HUES48 (cell line): Measurements from ENCODE around the gene NEK4.

Experiments
- H3K27ac ChIP-seq: one replicate; pipeline ENCODE4 v1.7.0; 2013; ENCODE audit warnings: low read depth, low read length, inconsistent platforms
- H3K27me3 ChIP-seq: 2 replicates; pipeline ENCODE4 v1.6.1; 2013; ENCODE audit warnings: mild to moderate bottlenecking, low read length; ENCODE audit not compliant: control insufficient read depth, insufficient read depth
- H3K36me3 ChIP-seq: 2 replicates; pipeline ENCODE4 v1.6.1; 2013; ENCODE audit warnings: low read length; ENCODE audit not compliant: control insufficient read depth, insufficient read depth
- H3K4me1 ChIP-seq: 2 replicates; pipeline ENCODE4 v1.6.1; 2013; ENCODE audit warnings: mild to moderate bottlenecking, low read length; ENCODE audit not compliant: control insufficient read depth, insufficient read depth
- H3K4me3 ChIP-seq: 2 replicates; pipeline ENCODE4 v1.5.1; 2013; ENCODE audit warnings: mild to moderate bottlenecking, low read depth, low read length
- H3K9ac ChIP-seq: 2 replicates; pipeline ENCODE4 v1.6.1; 2013; ENCODE audit warnings: mild to moderate bottlenecking, low read depth, low read length, moderate library complexity
- H3K9me3 ChIP-seq: 2 replicates; pipeline ENCODE4 v1.6.1; 2013; ENCODE audit warnings: low read length; ENCODE audit not compliant: control insufficient read depth, insufficient read depth

Gene NEK4

DNA sequence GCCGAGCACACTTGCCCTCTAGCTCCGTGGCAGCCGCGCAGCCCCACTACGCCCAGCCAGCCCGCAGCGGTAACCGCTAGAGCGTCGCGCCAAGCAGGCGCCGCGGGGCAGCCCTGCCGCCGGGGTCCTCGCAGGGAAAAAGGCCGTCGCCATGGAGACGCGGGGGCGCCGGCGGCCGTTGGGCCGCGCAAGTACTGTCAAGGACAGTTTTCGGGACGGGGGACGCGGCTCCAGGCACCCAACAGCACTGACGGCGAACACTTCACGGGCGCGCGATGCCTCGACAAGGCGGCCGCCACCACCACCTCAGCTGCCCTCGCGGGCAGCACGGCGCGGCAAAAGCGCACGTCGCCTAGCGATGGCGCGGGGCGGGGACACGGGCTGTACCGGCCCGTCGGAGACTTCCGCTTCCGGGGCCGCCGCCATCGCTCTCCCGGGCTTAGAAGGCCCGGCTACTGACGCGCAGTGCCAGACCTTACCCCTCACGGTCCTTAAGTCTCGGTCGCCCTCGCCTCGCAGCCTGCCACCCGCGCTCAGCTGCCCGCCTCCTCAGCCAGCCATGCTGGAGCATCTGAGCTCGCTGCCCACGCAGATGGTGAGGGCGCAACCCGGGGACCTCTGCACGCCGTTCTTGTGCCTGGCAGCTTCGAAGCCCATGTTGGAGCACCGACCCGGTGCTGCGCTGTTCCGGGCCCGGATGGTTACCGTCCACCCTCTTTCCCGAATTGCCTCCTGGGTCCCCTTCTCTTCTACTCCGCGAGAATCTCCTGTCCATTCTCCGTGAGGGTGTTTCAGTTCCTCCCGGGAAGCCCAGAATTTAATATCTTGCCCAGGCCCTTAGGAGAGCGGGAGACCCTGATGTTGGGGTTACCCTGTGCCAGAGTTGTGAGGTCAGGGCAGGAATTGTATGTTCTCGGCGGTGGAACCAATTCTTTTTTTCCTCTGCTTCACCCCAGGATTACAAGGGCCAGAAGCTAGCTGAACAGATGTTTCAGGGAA is 64.8 kb downstream of the NEK4 start, which contains the start of the genes GLT8D1 and SPCS1:
Gene GLT8D1 (minus strand): TSS at position 104 of the 999 bp plus-strand sequence. CDS start 5,331 bp downstream, outside the sequence.
Gene SPCS1 (plus strand): TSS at position 419 of the 999 bp plus-strand sequence. CDS start 141 bp downstream, at position 560.
- peak within 1 kb of the TSS; percentile 89 for H3K27ac ChIP-seq
- peaks cover 7% of the 10 kb centered on the region; the same call in 1 of the 2 replicates for H3K4me1 ChIP-seq
- peak within 1 kb of the TSS; percentile 99 for H3K4me3 ChIP-seq
- H3K27me3 ChIP-seq: no peaks in the 10 kb centered on the region
- no peaks in the 10 kb centered on the region for H3K9me3 ChIP-seq
- peaks cover 30% of the 10 kb centered on the region for H3K36me3 ChIP-seq
- H3K9ac ChIP-seq: peak within 1 kb of the TSS; percentile 89

GRCh38 chr3:52705438-52705687 is 65.4 kb downstream of the NEK4 start:
- H3K9me3 ChIP-seq: no peaks in the 10 kb centered on the region
- peaks cover 7% of the 10 kb centered on the region; the same call in 1 of the 2 replicates for H3K4me1 ChIP-seq
- H3K4me3 ChIP-seq: peak overlapping the region; percentile 99
- H3K36me3 ChIP-seq: peaks cover 24% of the 10 kb centered on the region
- no peaks in the 10 kb centered on the region for H3K27me3 ChIP-seq
- H3K27ac ChIP-seq: peak overlapping the region; percentile 89
- H3K9ac ChIP-seq: peak overlapping the region; percentile 89

- H3K9me3 ChIP-seq: no peaks in the 10 kb centered on the region
- H3K4me1 ChIP-seq: peaks cover 7% of the 10 kb centered on the region; the same call in 1 of the 2 replicates
- H3K36me3 ChIP-seq: peaks cover 26% of the 10 kb centered on the region
- H3K9ac ChIP-seq: peak overlapping the region; percentile 89
- no peaks in the 10 kb centered on the region for H3K27me3 ChIP-seq
- H3K27ac ChIP-seq: peak overlapping the region; percentile 89
- peak overlapping the region; percentile 99 for H3K4me3 ChIP-seq
Observed at GRCh38 chr3:52704611-52705437, 65.9 kb downstream of the NEK4 start.

DNA sequence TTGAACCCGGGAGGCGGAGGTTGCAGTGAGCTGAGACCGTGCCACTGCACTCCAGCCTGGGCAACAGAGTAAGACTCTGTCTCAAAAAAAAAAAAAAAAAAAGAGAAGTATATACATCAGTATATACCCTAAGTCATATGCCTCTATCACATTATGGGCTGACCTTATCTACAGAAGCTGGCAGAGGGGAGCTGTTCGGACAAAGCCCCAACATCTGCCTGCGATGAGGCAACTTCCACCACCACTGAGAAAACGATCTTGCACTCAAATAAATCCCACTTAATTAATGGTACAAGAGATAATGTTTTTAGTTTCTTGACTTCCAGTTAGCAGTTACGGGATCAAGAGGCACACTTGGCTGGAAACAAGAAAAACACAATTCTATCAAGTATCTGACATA is 67.4 kb downstream of the NEK4 start:
- no peaks in the 10 kb centered on the region for H3K27me3 ChIP-seq
- H3K9me3 ChIP-seq: no peaks in the 10 kb centered on the region
- H3K4me3 ChIP-seq: no peak overlapping the region
- H3K27ac ChIP-seq: no peak overlapping the region
- peaks cover 30% of the 10 kb centered on the region for H3K36me3 ChIP-seq
- H3K4me1 ChIP-seq: peaks cover 7% of the 10 kb centered on the region; the same call in 1 of the 2 replicates
- no peak overlapping the region for H3K9ac ChIP-seq

- no peak overlapping the region for H3K9ac ChIP-seq
- no peak overlapping the region for H3K27ac ChIP-seq
- H3K36me3 ChIP-seq: peaks cover 72% of the 10 kb centered on the region
Observed at GRCh38 chr3:52697632-52697965, 73.1 kb downstream of the NEK4 start.

DNA sequence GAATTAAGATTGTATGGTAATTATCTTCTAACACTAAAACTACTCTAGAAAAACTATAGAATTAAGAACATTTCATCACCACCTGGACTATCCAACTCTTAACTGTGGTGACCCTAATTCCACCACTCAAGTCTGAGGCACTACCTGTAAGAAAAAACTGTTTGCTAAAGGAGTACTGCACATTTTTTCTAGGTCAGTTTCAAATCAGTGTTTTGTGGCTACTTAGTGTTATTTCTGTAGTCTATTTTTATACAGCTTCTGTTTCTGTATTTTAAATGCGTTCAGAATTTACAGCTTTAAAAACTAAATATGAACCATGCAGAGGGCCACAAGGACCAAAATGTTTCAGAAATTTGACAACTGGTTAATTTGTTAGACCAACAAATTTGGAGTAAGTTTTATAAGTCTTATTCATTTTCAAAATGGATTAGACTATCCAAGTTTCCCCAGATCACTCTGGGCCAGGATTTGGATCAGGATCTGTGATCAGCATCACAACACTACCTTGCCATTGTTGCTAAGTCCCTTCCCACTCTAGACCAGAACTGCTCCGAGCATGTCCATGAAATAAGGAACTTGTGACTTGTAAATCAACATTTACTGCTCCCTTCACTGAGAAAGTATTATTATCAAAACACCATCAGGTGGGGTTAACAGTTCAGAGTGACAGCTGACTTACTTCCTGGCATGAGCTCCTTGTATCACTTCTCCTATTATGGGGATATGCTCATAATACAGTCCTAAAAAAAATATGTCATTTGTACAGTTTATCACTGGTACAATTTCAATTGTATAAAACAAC is 73.7 kb downstream of the NEK4 start:
- Histone ChIP-seq H3K27ac (no peak overlapping the region), H3K36me3 (peaks cover 78% of the 10 kb centered on the region), H3K9me3 (no peaks in the 10 kb centered on the region), H3K9ac (no peak overlapping the region), H3K27me3 (no peaks in the 10 kb centered on the region), H3K4me1 (no peaks in the 10 kb centered on the region), H3K4me3 (no peak overlapping the region)

More at GRCh38 chr3:52697632-52697965, 73.1 kb downstream of the NEK4 start:
- no peaks in the 10 kb centered on the region for H3K9me3 ChIP-seq
- H3K27me3 ChIP-seq: no peaks in the 10 kb centered on the region
- H3K4me3 ChIP-seq: no peak overlapping the region
- H3K4me1 ChIP-seq: no peaks in the 10 kb centered on the region

DNA sequence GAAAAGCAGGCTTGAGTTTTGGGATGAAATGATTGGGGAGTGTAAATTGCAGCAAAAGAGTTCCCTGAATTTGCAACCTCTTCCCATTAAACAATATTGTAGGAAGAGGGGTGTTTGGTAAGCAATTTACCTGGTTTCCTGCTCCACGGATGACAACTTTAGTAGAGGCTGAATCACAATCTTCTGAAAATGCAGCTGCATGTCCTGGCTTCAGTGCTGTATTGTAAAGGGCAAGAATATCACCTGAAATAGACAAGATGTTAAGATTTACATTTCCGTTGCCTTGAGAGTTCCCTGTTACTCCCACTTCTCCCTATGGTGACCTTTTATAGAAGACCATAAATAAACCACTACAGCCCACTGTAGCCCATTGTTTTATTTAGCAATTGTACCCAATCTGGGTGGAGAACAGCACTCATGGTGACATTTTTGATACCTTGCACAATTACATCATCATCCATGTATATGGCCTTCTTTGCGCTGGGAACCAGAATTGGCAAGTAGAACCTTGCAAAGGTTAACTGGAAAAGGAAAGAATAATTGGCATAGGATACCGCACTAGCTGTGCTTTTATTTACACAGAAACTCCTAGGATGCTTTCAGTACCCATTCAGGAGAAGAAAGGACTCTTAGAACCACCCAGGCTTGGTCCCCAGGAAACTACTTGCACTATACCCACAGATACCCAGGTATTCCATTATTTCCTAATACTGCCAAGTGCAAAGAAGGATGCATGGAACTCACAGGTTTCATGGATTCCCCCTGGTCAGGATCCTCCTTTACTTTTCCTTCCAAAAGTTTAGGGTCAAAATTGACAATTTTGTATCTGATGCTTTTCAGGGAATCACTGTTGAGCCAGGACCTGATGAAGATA is 74.7 kb downstream of the NEK4 start:
- peaks cover 88% of the 10 kb centered on the region for H3K36me3 ChIP-seq
- H3K9ac ChIP-seq: no peak overlapping the region
- no peaks in the 10 kb centered on the region for H3K27me3 ChIP-seq
- no peak overlapping the region for H3K27ac ChIP-seq
- H3K4me3 ChIP-seq: no peak overlapping the region
- H3K4me1 ChIP-seq: no peaks in the 10 kb centered on the region
- H3K9me3 ChIP-seq: no peaks in the 10 kb centered on the region

DNA sequence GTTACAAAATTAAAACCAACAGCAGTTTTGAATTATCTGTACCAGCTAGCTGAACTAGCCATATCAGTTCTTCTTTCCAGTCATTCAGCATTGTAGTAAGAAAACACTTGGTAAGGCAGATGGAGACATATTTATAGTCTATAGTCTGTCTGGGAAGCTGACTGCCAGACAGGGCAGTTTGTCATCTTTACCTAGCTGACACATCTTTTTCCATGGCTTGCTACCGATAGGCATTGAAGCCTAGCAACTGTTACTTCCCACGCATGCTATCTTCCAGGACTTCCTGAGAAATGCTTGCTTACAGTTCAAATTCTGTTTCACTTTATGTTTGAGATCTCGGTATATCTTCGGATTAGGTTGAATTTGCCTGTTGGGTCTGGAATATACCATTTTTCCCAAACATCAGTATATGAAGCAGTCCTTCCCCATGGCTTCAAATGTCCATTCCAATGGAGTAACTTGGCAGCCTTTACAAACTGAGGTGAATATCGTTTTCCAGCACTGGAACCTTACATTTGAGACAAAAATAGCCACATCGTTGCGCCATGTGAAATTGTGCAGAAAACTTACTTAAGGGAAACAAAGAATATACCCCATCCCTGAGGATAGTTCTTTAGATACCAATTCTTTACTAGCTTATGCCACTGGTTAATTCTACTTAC is 76.1 kb downstream of the NEK4 start:
- H3K36me3 ChIP-seq: peaks cover 94% of the 10 kb centered on the region
- H3K9me3 ChIP-seq: no peaks in the 10 kb centered on the region
- H3K27me3 ChIP-seq: no peaks in the 10 kb centered on the region
- no peaks in the 10 kb centered on the region for H3K4me1 ChIP-seq
- H3K27ac ChIP-seq: peak overlapping the region; percentile 26
- no peak overlapping the region for H3K9ac ChIP-seq
- no peak overlapping the region for H3K4me3 ChIP-seq

DNA sequence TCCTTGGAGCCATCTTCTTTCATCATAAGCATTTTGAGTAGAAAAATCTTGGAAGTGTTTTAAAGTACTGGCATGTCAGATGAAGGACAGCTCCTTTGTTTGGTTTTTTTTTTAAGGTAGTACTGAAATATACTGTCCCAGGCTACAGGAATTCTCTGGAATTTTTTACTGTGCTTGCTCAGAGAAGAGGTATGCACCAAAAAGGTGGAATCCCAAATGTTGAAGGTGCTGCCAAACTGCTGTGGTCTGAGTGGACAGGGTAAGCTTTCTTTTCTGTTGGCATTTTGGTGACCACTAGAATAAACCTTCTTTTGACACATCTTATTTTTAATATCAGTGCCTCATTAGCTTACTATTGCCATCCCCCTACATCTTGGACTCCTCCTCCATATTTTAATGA is 77.7 kb downstream of the NEK4 start:
- H3K9ac ChIP-seq: no peak overlapping the region
- no peak overlapping the region for H3K27ac ChIP-seq
- H3K4me3 ChIP-seq: no peak overlapping the region
- H3K27me3 ChIP-seq: no peaks in the 10 kb centered on the region
- H3K36me3 ChIP-seq: peaks cover 100% of the 10 kb centered on the region
- no peaks in the 10 kb centered on the region for H3K4me1 ChIP-seq
- H3K9me3 ChIP-seq: no peaks in the 10 kb centered on the region
